HG02798 (cell line): ENCODE measurements around the gene HOXB13.
"Not testable (repeated sequence)": the region's sequence is repeated elsewhere in the genome, so short reads cannot be mapped to it uniquely, and the experiment has no call there.

ENCODE experiments used
- ATAC-seq: cut with Tn5 transposase; IDR thresholded peaks from one replicate; pipeline ENCODE4 v1.9.1; 2021; ENCODE audit warnings: mild to moderate bottlenecking; ENCODE audit not compliant: unreplicated experiment, poor library complexity

The HOXB13 gene

DNA sequence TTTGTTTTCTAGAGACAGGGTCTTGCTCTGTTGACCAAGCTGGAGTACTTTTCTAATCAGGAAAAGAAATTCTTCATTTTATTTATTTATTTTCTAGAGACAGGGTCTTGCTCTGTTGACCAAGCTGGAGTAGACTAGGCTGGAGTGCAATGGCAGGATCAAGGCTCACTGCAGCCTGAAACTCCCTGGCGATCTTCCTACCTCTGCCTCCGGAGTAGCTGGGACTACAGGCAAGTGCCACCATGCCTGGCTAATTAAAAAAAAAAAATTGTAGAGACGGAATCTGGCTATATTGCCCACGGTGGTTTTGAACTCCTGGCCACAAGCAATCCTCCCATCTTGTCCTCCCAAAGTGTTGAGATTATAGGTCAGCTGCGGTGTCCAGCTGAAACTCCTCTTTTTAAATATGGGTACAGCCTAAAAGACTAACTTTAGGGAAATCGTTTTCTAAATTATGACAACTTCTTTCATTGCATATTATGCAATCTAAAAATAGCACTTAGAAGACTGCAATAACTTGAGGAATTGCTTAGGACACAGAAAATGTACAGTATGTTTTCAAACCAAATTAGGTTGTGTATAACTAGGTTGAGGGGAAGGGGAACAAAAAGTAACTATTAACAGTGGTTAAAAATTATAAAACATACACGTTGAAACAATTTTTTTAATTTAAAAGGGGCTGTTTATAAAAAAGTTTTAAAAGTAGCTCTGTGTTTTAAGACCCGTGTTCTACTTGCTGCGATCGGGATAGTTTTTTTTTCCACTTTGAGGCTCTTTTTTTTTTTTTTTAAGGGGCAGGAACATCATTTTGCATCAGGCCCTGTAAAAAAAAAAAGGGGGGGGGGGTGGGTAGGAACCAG lies 11.0 kb downstream of the HOXB13 start:
- no peak for ATAC-seq

DNA sequence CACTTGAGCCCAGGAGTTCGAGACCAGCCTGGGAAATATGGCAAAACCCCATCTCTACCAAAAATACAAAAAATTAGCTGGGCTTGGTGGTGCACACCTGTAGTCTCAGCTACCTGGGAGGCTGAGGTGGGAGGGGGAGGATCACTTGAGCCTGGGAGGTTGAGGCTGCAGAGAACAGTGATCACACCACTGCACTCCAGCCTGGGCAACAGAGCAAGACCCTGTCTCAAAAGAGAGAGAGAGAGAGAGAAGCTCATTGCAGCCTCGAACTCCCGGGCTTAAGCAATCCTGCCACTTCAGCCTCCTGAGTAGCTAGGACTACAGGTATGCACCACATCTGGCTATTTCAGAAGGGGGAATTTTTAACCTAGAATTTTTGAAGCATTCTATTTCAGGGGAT lies 12.0 kb downstream of the HOXB13 start:
- not testable (repeated sequence) for ATAC-seq

DNA sequence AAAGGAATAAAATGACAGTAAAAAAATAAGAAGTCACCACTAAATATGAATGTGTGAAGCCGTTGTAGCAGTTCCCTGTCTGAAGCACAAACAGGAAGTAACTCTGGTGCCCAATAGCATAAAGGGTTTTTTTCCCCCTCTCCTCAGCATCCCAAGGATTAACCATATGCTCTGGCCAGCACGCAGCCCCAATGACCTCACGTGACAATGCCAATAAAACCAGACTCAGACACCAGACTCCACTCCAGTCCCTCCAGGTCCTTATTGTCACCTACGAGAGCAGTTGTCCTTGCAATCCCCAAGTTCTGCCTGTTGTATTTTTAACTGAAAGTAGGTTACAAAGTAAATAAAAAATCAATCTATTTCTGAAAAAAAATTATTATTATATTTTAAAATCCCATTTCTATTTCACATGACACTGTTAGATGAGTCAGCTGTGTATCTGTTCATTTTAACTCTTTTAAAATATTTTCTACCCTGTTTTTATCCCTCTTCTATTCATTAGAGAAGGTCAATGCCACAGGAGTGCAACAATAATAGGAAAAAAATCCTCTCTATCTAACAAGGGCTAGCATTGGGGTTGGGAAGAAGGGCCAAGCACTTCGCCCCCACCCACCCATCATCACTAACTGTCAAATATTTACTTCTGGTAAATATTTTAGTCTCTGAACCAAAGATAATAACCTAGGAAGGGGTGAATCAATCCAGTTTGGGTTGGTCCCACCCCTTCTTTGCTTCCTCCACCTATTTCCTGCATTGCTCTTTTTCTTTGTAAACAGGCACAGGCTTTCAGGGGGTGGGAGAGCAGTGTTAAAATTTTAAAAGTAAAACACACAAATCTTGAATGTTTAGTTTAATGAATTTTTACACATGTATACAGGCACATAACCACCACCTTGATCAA lies 12.8 kb downstream of the HOXB13 start:
- no peak for ATAC-seq

DNA sequence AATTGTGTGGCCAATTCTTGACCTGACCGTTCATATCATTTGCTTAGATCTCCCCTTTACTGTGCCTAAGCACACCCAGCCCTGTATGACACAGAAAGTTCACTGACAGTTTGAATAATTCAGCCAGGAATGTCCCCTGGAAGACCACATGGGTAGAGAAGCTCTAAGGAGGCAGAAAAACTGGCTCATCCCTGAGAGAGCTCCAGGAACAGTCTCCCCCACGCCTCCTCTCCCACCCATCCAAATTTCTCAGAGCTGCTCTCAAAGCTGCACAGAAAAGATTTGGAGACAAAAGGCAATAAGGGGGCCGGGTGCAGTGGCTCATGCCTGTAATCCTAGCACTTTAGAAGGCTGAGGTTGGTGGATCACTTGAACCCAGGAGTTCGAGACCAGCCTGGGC lies 17.4 kb downstream of the HOXB13 start:
- no peak for ATAC-seq

DNA sequence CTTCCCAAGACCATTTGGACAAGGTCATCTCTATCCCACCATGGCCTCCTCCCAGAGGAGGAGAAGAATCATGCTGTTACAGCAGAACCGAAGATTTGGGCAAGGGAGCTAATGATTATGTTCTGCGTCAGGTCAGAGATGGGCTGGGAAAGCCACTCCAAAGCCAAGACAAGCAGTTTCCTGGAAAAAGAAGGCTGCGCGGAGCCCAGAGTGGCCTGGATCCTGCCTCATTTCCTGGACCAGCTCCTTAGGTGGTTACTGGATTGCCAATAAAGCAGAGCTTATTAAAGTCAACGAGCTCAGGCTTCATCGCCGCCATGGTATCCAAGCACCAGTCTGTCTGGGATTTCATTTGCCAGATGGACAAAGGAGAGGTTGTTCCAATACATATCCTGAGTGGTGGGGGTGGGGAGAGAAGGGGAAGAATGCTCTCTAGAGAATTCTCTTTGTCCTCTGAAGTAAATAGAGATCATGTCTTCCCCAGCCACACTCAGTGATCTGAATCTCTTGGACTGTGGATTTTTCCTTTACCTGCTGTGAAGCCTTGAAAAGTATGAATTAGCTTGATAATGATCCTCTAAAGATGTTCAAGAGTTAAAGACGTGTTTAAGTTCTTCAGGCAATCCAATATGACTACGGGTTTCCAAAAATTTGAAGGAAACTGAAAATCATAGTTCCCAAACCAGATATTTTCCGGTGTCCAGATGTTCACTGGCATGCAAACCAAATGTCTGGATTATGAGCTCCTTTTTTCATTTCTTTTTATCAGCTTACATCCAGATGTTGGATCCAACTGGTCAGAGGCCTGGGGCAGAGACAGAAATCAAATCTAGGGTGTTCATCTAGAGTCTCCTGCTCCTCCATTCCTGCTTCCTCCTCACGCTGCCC lies 23.9 kb downstream of the HOXB13 start:
- no peak for ATAC-seq

DNA sequence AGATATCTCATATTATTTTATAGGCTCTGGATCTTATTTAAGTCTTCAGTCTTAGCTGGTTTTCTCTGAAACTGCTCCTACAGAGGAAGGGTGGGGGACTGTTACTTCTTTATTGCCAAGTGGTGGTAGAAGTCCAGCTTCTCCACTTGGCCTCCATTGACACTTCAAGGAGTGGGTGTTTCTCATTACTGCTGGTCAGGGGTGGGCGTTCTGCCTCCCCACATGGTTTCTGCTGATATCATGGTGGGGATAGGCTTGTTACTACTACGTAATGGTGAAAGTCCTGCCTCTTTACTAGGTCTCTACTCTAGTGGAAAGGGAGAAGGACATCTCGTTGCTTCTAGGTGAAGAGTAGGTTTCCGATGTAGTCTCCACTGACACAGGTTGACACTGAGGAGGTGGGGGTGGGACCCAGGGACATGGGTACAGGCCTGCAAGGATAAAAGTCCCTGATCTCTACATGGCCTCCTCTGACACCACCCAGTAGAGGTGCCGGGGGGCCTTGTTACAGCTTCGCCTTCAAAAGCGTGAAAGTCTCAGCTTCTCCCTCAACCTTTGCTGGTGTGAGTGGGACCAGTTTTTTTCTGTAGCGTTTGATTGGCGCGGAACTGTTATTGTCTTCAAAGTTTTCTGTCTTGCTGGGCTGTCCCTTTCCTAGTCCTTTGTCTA lies 26.6 kb downstream of the HOXB13 start:
- no peak for ATAC-seq

DNA sequence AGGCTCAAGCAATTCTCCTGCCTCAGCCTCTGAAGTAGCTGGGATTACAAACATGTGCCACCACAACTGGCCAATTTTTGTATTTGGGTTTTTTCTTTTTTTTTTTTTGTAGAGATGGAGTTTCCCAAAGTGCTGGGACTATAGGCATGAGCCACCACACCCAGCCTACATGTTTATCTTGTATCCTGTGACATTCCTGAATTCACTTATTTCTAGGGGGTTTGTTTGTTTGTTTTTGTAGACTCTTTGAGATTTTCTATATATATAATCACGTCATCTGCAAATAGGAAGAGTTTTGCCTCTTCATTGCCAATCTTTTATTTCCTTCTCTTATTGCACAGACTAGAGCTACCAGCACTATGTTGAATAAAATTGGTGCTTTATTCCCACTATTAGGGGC lies 35.4 kb downstream of the HOXB13 start:
- no peak for ATAC-seq

DNA sequence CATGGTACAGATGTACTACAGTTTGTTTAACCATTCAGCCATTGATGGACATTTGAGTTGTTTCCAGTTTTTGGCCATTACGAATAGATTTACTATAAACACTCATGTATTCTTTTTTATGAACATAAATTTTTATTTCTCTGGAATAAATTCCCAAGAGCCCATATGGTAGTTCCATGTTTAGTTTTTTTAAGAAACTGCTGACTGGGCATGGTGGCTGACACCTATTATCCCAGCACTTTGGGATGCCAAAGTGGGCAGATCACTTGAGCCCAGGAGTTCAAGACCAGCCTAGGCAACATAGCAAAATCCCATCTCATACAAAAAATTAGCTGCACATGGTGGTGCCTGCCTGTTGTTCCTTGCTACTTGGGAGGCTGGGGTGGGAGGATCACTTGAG lies 36.5 kb downstream of the HOXB13 start:
- ATAC-seq: no peak

DNA sequence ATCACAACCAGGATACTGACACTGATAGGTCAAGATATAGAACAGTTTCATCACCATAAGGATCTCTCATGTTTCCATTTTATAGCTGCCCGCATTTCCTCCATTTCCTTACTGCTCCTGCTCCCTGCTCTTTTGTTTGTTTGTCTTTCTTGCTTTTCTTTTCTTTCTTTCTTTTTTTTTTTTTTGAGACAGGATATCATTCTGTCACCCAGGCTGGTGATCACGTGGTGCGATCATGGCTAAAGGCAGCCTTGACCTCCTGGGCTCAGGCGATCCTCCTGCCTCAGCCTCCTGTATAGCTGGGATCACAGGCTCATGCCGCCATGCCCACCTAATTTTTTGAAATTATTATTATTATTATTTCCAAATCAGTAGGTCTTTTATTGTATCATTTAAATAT lies 37.9 kb downstream of the HOXB13 start:
- ATAC-seq: no peak

DNA sequence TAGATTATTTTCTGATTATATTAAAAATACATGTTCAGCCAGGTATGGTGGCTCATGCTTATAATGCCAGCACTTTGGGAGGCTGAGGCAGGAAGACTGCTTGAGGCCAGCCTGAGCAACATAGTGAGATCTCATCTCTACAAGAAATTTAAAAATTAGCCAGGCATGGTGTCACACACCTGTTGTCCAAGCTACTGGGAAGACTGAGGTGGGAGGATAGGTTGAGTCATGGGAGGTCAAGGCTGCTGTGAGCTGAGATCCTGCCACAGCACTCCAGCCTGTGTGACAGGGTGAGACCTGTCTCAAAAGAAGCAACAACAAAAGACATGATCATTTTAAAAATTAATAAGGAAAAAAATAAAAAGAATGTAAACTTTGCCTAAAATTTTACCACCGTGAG lies 46.9 kb downstream of the HOXB13 start:
- no peak for ATAC-seq

DNA sequence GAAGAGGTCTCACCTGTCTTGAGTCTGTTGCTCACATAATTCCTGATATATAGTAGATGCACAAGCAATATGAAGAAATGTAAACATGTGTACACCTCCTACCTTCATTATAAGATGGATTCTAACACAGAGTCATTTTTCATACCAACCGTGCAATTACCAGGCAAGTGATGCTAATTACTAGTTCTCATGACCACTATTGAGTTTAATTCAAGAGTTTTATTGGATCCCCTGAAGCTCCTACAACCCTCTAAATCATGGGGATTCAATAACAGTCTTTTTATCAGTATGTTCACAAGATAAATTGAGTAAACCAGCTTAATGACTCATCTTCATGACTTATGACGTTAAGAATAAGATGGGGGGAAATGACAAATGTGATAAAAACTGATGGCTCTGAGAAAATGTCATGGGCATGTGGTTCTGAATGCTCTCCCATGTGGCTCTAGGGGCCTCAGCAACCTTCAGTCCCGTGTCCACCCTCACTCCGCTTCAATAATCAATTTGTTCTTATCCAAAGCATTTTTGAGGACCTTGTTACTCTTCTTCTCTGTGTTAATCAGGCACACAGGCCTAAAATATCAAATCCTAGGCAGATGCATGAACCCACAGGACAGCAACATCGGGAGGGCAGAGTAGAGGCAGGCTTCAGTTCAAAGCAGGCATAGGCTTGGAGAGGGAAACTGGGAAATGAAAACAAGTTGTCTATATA lies 49.0 kb downstream of the HOXB13 start:
- ATAC-seq: no peak

DNA sequence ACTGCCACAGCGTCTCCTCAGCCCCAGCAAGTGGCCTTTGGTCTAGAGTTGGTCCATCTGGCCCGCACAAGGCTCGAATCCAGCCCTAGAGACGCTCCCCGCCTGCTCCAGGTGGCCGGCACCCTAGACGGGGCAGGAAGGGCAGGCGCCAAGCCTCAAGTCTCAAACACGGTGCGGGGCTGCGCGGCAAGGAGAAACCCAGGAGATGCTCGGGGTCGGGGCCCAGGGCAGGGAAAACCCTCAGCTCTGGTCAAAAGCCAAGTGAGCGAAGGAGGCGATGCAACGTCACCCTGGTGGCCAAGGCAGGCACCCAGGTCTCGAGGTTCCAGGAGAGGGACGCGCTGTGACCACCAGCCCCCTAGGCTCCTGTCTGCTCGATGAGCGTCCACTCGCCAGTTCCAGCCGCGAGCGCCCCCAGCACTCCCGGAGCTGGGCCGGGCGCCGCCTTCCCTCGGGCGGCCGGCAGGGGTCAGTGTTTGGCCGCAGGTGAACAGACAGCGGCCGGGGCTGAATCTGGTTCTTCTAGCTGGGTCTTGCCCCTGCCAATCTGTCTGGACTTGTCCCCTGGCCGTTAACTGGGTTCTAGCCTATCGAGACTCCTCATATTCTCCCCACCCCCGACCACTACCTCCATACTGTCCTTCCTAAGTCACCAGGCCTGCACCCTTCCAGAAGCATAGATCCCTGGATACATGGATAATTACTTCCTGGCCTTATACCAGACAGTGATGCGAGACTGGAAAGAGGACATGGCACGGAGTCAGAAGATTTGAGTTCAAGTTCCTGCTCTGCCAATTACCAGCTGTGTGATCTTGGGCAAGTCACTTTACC lies 50.2 kb downstream of the HOXB13 start:
- peak; percentile 60 for ATAC-seq

DNA sequence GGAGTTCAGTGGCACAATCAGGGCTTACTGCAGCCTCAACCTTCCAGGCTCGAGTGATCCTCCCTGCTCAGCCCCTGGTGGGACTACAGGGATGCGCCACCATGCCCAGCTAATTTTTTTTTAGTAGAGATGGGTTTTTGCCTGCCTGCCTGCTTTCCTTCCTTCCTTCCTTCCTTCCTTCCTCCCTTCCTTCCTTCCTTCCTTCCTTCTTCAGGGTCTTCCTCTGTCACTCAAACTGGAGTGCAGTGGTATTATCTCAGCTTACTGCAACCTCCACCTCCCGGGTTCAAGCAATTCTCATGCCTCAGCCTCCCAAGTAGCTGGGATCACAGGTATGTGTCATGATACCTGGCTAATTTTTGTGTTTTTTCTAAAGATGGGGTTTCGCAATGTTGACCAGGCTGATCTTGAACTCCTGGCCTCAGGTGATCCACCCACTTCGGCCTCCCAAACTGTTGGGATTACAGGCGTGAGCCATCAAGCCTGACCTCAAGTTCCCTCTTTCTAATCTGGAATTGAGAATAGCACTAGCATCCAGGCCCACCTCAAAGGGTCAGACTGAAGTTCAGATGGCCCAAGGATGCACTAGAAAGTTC lies 51.5 kb downstream of the HOXB13 start:
- no peak for ATAC-seq
